ENCODE data around the gene MPRIP. TPM values are rescaled to one million over a fixed set of nuclear protein-coding genes. Genes with fewer than 3 reads are reported as not detected.

Gene MPRIP
- total RNA-seq, 1 experiment from 2014 or later = 132 TPM

- no peak overlapping the region for H4K8ac ChIP-seq (replicated peaks; ENCODE audit: insufficient read length, low read depth, low read length)
- peaks cover 0 to 2% (median 0%) of the 10 kb centered on the region in 3 experiments; a peak in 2 of 7 replicates for H3K36me3 Mint-ChIP-seq (ENCODE audit: insufficient read depth in 1 of 3, low read depth in 3 of 3)
- no peak for TF ChIP-seq CTCF (conservative IDR thresholded peaks at IDR 0.05)
Observed at GRCh38 chr17:17058304-17058703, 16.0 kb downstream of the MPRIP start.

More at GRCh38 chr17:17058304-17058703, 16.0 kb downstream of the MPRIP start:
- Histone ChIP-seq H3K9ac (ENCODE audit: extremely low read depth, insufficient read length, low read length) (no peak overlapping the region), H3K14ac (ENCODE audit: insufficient read depth, low read length) (no peak overlapping the region), H2BK15ac (ENCODE audit: low read depth, low read length) (no peak overlapping the region), H3K27me3 (ENCODE audit: insufficient read depth, low read length) (no peaks in the 10 kb centered on the region), H3K79me1 (ENCODE audit: insufficient read depth, low read depth, low read length, poor library complexity, severe bottlenecking) (peaks cover under 1% of the 10 kb centered on the region), H2BK12ac (ENCODE audit: insufficient read length, low read depth, low read length) (no peak overlapping the region), H3K9me3 (ENCODE audit: control insufficient read depth, low read depth, low read length) (no peaks in the 10 kb centered on the region), H3K4me2 (ENCODE audit: insufficient read depth, insufficient read length, low read length) (no peak overlapping the region), H2BK5ac (ENCODE audit: insufficient read length, low read length) (no peak overlapping the region), H3K4ac (ENCODE audit: low read depth, low read length) (no peak overlapping the region), H4K91ac (ENCODE audit: insufficient read length, low read depth, low read length) (no peak overlapping the region), H2BK120ac (ENCODE audit: low read depth, low read length, poor library complexity, severe bottlenecking) (no peak overlapping the region), H3T11ph (ENCODE audit: low read length) (no peak overlapping the region), H3K23me2 (ENCODE audit: insufficient read length, low read depth, low read length, poor library complexity, severe bottlenecking) (no peaks in the 10 kb centered on the region), H2AFZ (ENCODE audit: low read length) (no peak overlapping the region), H3K27ac (ENCODE audit: insufficient read length, low read depth, low read length) (no peak overlapping the region), H2BK20ac (ENCODE audit: low read depth, low read length, poor library complexity, severe bottlenecking) (no peak overlapping the region), H3K4me1 (ENCODE audit: insufficient read depth, low read length) (no peaks in the 10 kb centered on the region), H3K18ac (ENCODE audit: insufficient read length, low read depth, low read length) (no peak overlapping the region), H3K56ac (ENCODE audit: insufficient read length, low read depth, low read length) (no peak overlapping the region), H3K79me2 (ENCODE audit: insufficient read depth, low read length) (no peaks in the 10 kb centered on the region; the same call in 1 of the 2 replicates), H4K20me1 (ENCODE audit: control insufficient read depth, insufficient read depth, insufficient read length) (no peaks in the 10 kb centered on the region), H2AK5ac (ENCODE audit: insufficient read length, low read length) (no peak overlapping the region), H4K5ac (ENCODE audit: insufficient read length, low read depth, low read length) (no peak overlapping the region), H3K23ac (ENCODE audit: insufficient read length, low read depth, low read length) (no peak overlapping the region)
- peak; percentile 23 for DNase-seq
- no peaks in the 10 kb centered on the region for H3K27me3 Mint-ChIP-seq (ENCODE audit: low read depth)
- no peak overlapping the region for H3K4me3 Mint-ChIP-seq
- H3K4me1 Mint-ChIP-seq = peaks cover 13 to 17% of the 10 kb centered on the region in 2 experiments
- WGBS (ENCODE audit: extremely low coverage, insufficient read length, low lambda C conversion rate) = no CpG with 5 or more reads among the region's 6 CpGs
- peak overlapping the region in 1 of 3 experiments; percentile 93; a peak in 2 of 7 replicates for H3K27ac Mint-ChIP-seq
- no peaks in the 10 kb centered on the region for H3K9me3 Mint-ChIP-seq

All from H9 (cell line).